Body of pancreas (tissue), 4 donors: ENCODE measurements around the gene ABCB11.

Experiments used
- CTCF ChIP-seq, 7 experiments: fragments of 450-650 bp in 4 of 7; fragments of 200-600 bp in 3 of 7; sonication (generic) in 3 of 7; IDR thresholded peaks; one replicate each; pipeline ENCODE4 v1.5.1; 2016 to 2019; ENCODE audit warnings: antibody characterized with exemption in 7 of 7
- POLR2A ChIP-seq, 3 donors: fragments of 450-650 bp; IDR thresholded peaks; one replicate each; pipeline ENCODE4 v1.6.1; 2016; ENCODE audit warnings: antibody characterized with exemption in 3 of 3, mild to moderate bottlenecking in 2 of 3

- TF ChIP-seq CTCF (IDR thresholded peaks at IDR 0.05) (no peak), POLR2A (IDR thresholded peaks at IDR 0.05) (no peak)
Observed at GRCh38 chr2:168935810-168936581, 95.1 kb downstream of the ABCB11 start.
